GM12875 (cell line): ENCODE data around the gene REV3L.

ENCODE experiments used
- H3K4me3 ChIP-seq: one replicate; pipeline ENCODE4 v1.5.1; 2011; ENCODE audit warnings: low read depth, low read length, control low read depth
- TF ChIP-seq, protein P1 (sequence below): IDR thresholded peaks from 2 replicates; pipeline ENCODE4 v1.5.1; 2011; ENCODE audit warnings: low read depth, mild to moderate bottlenecking, control low read depth, inconsistent platforms, low read length, moderate library complexity, borderline replicate concordance; ENCODE audit not compliant: insufficient read depth

REV3L gene

DNA sequence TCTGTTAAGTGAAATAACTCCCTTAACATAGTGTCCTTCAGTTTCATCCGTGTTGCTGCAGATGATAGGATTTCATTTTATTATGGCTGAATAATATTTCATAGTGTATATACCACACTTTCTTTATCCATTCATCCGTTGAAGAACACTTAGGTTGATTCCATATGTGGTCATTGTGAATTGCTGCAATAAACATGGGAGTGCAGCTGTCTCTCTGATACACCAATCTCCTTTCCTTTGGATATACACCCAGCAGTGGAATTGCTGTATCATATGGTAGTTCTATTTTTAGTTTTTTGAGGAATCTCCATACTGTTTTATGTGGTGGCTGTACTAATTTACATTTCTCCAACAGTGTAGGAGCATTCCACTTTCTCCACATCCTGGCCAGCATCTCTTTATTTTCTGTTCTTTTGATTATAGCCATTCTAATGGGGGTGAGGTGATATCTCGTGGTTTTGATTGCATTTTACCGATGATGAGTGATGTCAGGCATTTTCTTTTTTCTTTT, 202.5 kb downstream of the REV3L start:
- TF ChIP-seq, protein P1, sequence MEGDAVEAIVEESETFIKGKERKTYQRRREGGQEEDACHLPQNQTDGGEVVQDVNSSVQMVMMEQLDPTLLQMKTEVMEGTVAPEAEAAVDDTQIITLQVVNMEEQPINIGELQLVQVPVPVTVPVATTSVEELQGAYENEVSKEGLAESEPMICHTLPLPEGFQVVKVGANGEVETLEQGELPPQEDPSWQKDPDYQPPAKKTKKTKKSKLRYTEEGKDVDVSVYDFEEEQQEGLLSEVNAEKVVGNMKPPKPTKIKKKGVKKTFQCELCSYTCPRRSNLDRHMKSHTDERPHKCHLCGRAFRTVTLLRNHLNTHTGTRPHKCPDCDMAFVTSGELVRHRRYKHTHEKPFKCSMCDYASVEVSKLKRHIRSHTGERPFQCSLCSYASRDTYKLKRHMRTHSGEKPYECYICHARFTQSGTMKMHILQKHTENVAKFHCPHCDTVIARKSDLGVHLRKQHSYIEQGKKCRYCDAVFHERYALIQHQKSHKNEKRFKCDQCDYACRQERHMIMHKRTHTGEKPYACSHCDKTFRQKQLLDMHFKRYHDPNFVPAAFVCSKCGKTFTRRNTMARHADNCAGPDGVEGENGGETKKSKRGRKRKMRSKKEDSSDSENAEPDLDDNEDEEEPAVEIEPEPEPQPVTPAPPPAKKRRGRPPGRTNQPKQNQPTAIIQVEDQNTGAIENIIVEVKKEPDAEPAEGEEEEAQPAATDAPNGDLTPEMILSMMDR = no peak
- H3K4me3 ChIP-seq = no peak overlapping the region

DNA sequence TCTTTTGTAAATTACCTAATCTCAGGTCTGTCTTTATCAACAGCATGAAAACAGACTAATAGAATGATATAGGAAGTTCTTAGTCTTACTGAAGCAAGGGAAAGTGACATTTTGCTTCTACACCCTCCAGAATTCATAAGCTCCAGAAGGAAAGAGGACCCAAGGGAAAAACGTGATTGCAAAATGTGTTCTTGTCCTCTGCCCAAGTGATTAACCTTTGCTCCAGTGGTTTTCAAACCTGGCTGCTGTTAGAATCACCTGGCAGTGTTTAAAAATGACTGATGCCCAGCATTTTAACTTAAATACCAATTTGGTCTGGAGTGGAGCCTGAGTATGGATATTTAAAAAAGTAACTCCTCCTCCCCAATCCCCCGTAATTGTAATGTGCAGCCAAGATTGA, 204.3 kb downstream of the REV3L start:
- no peak overlapping the region for H3K4me3 ChIP-seq
- TF ChIP-seq, protein P1 = no peak

DNA sequence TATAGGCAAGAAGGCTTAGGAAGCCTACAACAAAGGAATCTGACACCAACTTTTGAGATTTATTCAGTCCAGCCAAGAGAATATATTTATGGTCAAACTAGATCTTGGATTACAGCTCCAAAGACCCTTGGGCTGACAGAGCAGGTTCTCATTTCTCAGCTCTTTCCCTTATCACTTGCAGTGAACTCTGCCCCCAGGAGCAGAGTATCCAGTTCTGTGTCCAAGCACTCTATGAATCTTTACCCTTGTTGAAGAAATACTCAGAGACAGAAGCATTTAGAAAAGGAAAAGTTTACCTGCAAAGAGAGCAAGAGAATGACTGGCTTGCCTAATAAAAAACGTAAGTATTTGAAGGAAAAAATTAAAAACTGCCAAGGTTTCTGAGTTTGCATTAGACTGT, 205.2 kb downstream of the REV3L start:
- H3K4me3 ChIP-seq = no peak overlapping the region
- TF ChIP-seq, protein P1 = no peak

DNA sequence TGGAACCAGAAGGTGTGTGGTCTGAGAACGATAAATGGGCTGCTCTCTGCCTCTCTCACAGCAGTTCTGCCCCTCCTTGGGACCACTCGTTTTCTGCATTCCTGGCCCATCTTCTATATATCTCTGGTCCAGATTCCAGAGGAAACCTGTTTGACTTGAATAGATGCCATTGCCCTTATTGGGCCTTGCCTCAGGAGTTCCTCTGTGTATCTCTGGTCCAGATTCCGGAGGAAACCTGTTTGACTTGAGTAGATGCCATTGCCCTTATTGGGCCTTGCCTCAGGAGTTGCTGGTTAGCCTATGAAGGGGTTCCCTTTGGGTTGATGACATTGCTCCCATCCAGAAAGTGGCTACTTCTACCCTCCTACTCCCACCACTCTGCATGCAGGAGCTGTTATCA, 206.3 kb downstream of the REV3L start:
- no peak overlapping the region for H3K4me3 ChIP-seq
- TF ChIP-seq, protein P1 = no peak

DNA sequence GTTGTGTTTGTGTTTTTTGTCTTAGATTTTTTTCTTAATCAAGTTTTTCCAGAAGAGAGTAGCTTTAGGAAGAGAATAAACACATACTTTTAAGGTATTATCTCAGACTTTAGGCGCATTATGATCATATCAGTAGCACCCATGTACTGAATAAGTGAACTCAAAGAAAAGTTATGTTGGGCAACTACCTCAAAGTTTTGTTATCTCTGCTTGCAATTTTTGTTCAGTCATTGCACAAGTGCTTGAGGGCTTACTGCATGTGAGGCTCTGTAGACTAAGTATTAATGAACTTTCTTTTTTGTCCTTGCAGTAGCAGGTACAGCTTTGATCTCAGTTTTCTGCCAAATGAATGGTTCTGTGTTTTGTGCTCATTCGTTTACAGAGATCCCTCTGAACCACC, 206.7 kb downstream of the REV3L start:
- H3K4me3 ChIP-seq = no peak overlapping the region
- TF ChIP-seq, protein P1 = no peak

DNA sequence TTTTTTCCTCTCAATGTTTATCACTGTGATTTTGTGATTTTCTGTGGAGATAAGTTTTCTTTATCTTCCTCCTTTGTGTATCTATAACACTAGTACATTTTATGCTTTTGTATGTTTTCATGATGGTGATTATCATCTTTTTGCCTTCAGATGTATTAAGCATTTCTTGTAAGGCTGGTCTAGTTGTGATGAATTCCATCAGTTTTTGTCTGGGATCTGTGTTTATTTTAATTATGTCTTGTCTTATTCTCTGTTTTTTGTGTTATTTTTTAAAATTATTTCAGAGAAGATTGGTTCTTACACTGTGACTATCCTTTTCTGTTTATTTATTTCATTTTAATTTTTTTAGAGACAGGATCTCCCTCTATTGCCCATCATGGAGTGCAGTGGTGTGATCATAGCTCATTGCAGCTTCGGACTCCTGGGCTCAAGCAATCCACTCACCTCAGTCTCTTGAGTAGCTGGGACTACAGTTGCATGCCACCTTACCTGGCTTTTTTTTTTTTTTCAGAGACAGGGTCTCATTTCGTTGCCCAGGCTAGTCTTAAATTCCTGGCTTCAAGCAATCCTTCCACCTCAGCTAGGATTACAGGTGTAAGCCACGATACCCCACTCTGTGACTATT, 208.3 kb downstream of the REV3L start:
- TF ChIP-seq, protein P1 = no peak
- H3K4me3 ChIP-seq = no peak overlapping the region

DNA sequence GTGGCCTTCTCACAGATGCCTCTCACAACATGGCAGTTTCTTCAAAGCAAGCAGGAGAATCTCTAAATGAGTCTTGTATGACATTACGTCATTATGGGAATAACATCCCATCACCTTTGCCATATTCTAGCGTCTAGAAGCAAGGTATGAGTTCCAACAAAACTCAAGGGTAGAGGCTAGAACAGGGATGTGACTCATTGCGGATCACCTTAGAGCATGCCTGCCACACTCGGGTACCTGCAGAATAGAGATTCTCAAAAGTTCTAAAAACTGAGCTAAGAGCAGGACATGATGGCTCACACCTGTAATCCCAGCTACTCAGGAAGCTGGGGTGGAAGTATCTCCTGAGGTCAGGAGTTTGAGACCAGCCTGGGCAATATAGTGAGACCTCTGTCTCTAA, 212.9 kb downstream of the REV3L start:
- TF ChIP-seq, protein P1 = no peak
- no peak overlapping the region for H3K4me3 ChIP-seq
